ENCODE data around the gene FOCAD.

FOCAD gene

GRCh38 chr9:21002040-21002439 is 318.0 kb downstream of the FOCAD start:
- DNase-seq (ENCODE audit: insufficient read length, low spot score), result no peak
- TF ChIP-seq PAX5 (IDR thresholded peaks at IDR 0.05; ENCODE audit: insufficient read depth, low read length, severe bottlenecking) (no peak), POLR2AphosphoS5 (IDR thresholded peaks at IDR 0.05; ENCODE audit: low read depth, low read length) (no peak), SPI1 (IDR thresholded peaks at IDR 0.05; ENCODE audit: low read depth, low read length) (no peak), POLR2A (IDR thresholded peaks at IDR 0.05; ENCODE audit: low read depth, low read length) (no peak), TAF1 (IDR thresholded peaks at IDR 0.05; ENCODE audit: low read depth, low read length) (no peak), POU2F2 (IDR thresholded peaks at IDR 0.05; ENCODE audit: low read depth, low read length) (no peak)
- no peak for FAIRE-seq

DNA sequence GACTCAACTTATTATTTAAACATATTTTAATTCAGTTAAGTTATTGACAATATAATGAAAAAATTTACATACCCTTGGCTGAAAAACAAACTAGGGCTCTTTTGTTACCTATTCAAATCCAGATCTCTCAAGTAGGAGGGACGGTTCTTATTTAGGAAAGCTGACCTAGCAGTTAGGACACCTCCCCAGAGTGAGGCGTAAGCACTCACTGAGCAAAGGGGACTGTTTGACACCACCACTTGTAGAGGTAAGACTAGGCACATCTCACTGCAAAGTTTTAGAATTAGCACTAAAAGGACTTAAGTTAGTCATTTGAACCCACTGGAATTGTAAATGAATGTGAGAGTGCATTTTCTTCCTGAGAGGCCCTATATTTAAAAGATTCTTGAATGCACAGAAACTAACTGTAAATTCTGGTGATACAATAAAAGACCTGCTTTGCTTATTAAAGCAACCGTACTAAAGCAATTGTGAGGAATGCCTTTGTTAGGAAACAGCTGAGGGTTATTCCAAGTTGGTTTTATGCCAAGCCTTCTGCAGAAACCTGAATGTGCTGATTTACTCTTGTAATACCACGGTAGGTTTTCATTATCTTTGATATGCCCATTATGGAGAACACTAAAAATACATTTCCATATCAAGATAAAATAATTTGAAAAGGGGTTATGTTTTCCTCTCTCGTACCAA is 331.2 kb downstream of the FOCAD start:
- DNase-seq (ENCODE audit: insufficient read length, low spot score), result no peak
- TF ChIP-seq POLR2AphosphoS5 (IDR thresholded peaks at IDR 0.05; ENCODE audit: low read depth, low read length) (no peak), PAX5 (IDR thresholded peaks at IDR 0.05; ENCODE audit: insufficient read depth, low read length, severe bottlenecking) (no peak), POLR2A (IDR thresholded peaks at IDR 0.05; ENCODE audit: low read depth, low read length) (no peak), POU2F2 (IDR thresholded peaks at IDR 0.05; ENCODE audit: low read depth, low read length) (no peak), SPI1 (IDR thresholded peaks at IDR 0.05; ENCODE audit: low read depth, low read length) (no peak), TAF1 (IDR thresholded peaks at IDR 0.05; ENCODE audit: low read depth, low read length) (no peak)
- peak; percentile 33 for FAIRE-seq

- peak; percentile 82 for TF ChIP-seq SPI1 (IDR thresholded peaks at IDR 0.05; ENCODE audit: low read depth, low read length)
- no peak for TF ChIP-seq TAF1 (IDR thresholded peaks at IDR 0.05; ENCODE audit: low read depth, low read length)
- no peak for FAIRE-seq
- no peak for DNase-seq (ENCODE audit: insufficient read length, low spot score)
Observed at GRCh38 chr9:21015995-21016394, 331.9 kb downstream of the FOCAD start.

DNA sequence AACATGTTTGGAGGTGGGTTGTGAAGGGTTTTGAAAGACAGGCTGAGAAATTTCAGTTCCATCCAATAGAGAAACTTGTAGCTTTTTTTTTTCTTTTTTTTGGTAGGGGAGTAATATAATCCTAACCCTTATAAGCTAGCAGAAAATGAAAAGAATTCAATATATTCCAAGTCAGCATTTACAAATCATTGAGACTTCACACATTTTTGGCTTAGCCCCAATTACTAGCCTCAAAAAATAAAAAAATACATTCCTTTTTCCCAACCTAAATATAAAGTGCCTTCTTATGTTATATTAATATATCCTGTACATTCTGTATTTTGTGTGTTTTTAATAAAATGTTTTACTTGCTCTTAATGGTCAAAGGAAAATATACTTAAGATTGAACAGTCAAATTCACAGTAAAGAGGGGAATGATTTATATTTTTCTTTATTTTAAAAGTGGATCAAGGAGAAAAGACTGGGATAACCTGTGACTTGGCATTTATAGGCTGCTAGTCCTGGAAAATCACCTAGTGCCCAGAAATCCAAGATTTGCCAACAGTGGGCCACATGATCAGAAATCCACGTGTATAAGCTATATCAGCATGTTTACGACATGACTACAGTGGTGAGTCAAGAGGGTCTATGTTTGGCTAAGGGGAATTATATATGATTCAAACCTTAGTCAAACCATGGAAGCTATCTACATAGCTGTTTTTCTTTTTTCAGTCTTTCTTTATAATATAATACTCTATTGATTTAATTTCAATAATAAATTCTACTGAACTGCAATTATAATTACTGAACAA is 332.8 kb downstream of the FOCAD start:
- no peak for TF ChIP-seq POLR2AphosphoS5 (IDR thresholded peaks at IDR 0.05; ENCODE audit: low read depth, low read length)
- TF ChIP-seq TAF1 (IDR thresholded peaks at IDR 0.05; ENCODE audit: low read depth, low read length), result no peak
- TF ChIP-seq POLR2A (IDR thresholded peaks at IDR 0.05; ENCODE audit: low read depth, low read length), result no peak
- TF ChIP-seq POU2F2 (IDR thresholded peaks at IDR 0.05; ENCODE audit: low read depth, low read length), result no peak
- no peak for TF ChIP-seq SPI1 (IDR thresholded peaks at IDR 0.05; ENCODE audit: low read depth, low read length)
- TF ChIP-seq PAX5 (IDR thresholded peaks at IDR 0.05; ENCODE audit: insufficient read depth, low read length, severe bottlenecking), result no peak
- DNase-seq (ENCODE audit: insufficient read length, low spot score), result no peak
- no peak for FAIRE-seq

DNA sequence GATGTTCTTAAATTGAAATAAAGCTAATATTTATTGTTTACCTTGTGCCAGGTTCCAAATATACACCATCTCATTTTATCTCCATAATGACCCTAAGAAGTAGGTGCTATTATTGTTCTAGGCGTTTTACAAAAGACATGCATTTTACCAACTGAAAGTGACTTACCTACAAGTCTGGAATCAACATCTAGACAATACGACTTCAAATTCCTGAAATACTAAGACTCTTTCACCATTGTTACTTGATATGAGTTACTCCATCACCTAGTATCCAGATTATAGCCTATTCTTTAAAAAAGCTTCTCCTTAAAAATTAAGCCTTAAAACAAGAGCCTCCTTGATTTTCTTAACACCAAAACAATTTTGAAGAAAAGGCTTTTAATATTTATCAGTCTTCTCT is 334.1 kb downstream of the FOCAD start:
- DNase-seq (ENCODE audit: insufficient read length, low spot score), result no peak
- TF ChIP-seq POLR2A (IDR thresholded peaks at IDR 0.05; ENCODE audit: low read depth, low read length) (no peak), POLR2AphosphoS5 (IDR thresholded peaks at IDR 0.05; ENCODE audit: low read depth, low read length) (no peak)
- no peak for FAIRE-seq

- TF ChIP-seq POLR2AphosphoS5 (IDR thresholded peaks at IDR 0.05; ENCODE audit: low read depth, low read length) (no peak), SPI1 (IDR thresholded peaks at IDR 0.05; ENCODE audit: low read depth, low read length) (no peak), TAF1 (IDR thresholded peaks at IDR 0.05; ENCODE audit: low read depth, low read length) (no peak), PAX5 (IDR thresholded peaks at IDR 0.05; ENCODE audit: insufficient read depth, low read length, severe bottlenecking) (no peak), POLR2A (IDR thresholded peaks at IDR 0.05; ENCODE audit: low read depth, low read length) (no peak), POU2F2 (IDR thresholded peaks at IDR 0.05; ENCODE audit: low read depth, low read length) (no peak)
- DNase-seq (ENCODE audit: insufficient read length, low spot score) (no peak), FAIRE-seq (no peak)
Observed at GRCh38 chr9:21023861-21024260, 339.8 kb downstream of the FOCAD start.

DNA sequence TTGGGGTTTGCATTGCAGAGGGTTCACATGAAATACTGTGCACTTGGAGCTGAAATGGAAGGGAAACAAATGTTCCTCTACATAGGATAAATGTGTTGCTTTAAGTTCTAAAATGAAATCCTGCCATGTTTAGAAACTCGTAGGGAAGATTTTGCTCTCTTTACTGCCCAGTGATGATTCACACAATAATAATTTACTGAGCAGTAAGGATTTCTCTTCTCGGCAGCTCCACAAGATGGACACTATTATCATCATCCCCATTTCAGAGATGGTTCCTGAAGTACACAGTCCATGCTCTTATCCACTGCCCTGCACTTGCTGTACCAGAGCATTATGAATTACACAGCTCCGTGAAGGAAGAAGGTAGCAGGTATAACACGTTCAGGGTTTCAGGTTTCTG is 343.2 kb downstream of the FOCAD start:
- FAIRE-seq, result no peak
- TF ChIP-seq POLR2AphosphoS5 (IDR thresholded peaks at IDR 0.05; ENCODE audit: low read depth, low read length) (no peak), POU2F2 (IDR thresholded peaks at IDR 0.05; ENCODE audit: low read depth, low read length) (no peak), POLR2A (IDR thresholded peaks at IDR 0.05; ENCODE audit: low read depth, low read length) (no peak), SPI1 (IDR thresholded peaks at IDR 0.05; ENCODE audit: low read depth, low read length) (no peak), TAF1 (IDR thresholded peaks at IDR 0.05; ENCODE audit: low read depth, low read length) (no peak), PAX5 (IDR thresholded peaks at IDR 0.05; ENCODE audit: insufficient read depth, low read length, severe bottlenecking) (no peak)
- DNase-seq (ENCODE audit: insufficient read length, low spot score), result no peak

DNA sequence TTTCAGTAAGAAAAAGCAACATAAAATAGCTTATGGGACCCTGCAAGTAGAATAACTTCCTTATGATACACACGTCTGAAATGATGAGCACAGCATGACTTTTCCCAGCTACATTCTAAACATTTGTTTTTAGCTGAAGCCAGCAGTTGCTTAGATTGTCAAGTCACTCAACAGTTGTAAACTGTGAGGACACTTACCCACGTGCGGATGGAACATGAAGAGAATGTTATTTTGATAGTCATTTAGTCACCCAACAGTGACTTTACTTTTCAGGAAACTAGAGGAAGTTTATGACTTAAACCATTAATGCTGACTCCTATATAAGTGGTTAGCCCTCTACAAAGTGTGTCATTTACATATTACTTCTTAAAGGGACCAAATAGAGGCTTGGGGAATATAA is 344.4 kb downstream of the FOCAD start:
- DNase-seq (ENCODE audit: insufficient read length, low spot score) (no peak), FAIRE-seq (peak; percentile 41)
- TF ChIP-seq PAX5 (IDR thresholded peaks at IDR 0.05; ENCODE audit: insufficient read depth, low read length, severe bottlenecking) (no peak), POLR2A (IDR thresholded peaks at IDR 0.05; ENCODE audit: low read depth, low read length) (no peak)

DNA sequence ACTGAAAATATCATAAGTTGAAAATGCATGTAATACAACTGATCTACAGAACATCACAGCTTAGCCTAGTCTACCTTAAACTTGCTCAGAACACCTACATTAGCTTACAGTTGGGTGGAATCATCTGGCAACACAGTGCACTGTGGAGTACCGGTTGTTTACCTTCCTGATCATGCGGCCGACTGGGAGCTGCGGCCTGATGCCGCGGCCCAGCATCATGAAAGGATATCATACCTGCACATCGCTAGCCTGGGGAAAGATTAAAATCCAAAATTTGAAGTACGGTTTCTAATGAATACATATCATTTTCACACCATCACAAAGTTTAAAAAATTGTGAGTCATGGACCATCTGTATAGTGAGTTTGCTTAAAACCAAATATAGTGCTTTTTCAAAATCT is 345.6 kb downstream of the FOCAD start:
- FAIRE-seq, result no peak
- TF ChIP-seq PAX5 (IDR thresholded peaks at IDR 0.05; ENCODE audit: insufficient read depth, low read length, severe bottlenecking) (no peak), POLR2A (IDR thresholded peaks at IDR 0.05; ENCODE audit: low read depth, low read length) (no peak), POLR2AphosphoS5 (IDR thresholded peaks at IDR 0.05; ENCODE audit: low read depth, low read length) (no peak), TAF1 (IDR thresholded peaks at IDR 0.05; ENCODE audit: low read depth, low read length) (no peak), SPI1 (IDR thresholded peaks at IDR 0.05; ENCODE audit: low read depth, low read length) (no peak), POU2F2 (IDR thresholded peaks at IDR 0.05; ENCODE audit: low read depth, low read length) (no peak)
- no peak for DNase-seq (ENCODE audit: insufficient read length, low spot score)

All from GM12891 (cell line).